Activated T-helper 1 cell treated with anti-CD3 and anti-CD28 coated beads, Interleukin-12 subunit alpha, Interleukin-12 subunit beta, Interleukin-2, Interleukin-4 antibody, amounts not matched to agents 30 ng/mL and 10 ng/mL and 1 ng/mL, durations not matched to agents 14 hours and 24 hours and 36 hours (primary cell): ENCODE results near the gene SEC11A. TPM values are rescaled to one million over a fixed set of nuclear protein-coding genes. Genes with fewer than 3 reads are reported as not detected.
"Not testable (repeated sequence)": the region's sequence is repeated elsewhere in the genome, so short reads cannot be mapped to it uniquely, and the experiment has no call there.

ENCODE experiments used
- DNase-seq: peaks from one replicate; pipeline ENCODE4 v3.0.0; 2021; ENCODE audit warnings: low spot score
- H3K27ac Mint-ChIP-seq: one replicate; pipeline ENCODE4 v1.8.0; 2021; ENCODE audit warnings: mild to moderate bottlenecking, mixed read lengths
- H3K27me3 Mint-ChIP-seq: one replicate; pipeline ENCODE4 v1.8.0; 2022; ENCODE audit warnings: mild to moderate bottlenecking, moderate library complexity, mixed read lengths; ENCODE audit not compliant: insufficient read depth
- H3K36me3 Mint-ChIP-seq: one replicate; pipeline ENCODE4 v1.8.0; 2021; ENCODE audit warnings: low read depth, mixed read lengths
- H3K4me1 Mint-ChIP-seq: one replicate; pipeline ENCODE4 v1.8.0; 2021; ENCODE audit warnings: low read depth, mixed read lengths
- H3K4me3 Mint-ChIP-seq: one replicate; pipeline ENCODE4 v1.8.0; 2021; ENCODE audit warnings: mild to moderate bottlenecking, moderate library complexity, mixed read lengths
- H3K9me3 Mint-ChIP-seq: one replicate; pipeline ENCODE4 v1.8.0; 2021; ENCODE audit warnings: mixed read lengths
- intact Hi-C: fragments of 100-400 bp; cut with micrococcal nuclease; formaldehyde crosslinking; loops from one replicate; pipeline ENCODE4 v1.15.1; 2024
- total RNA-seq: library from RNA; stranded (reverse); gene quantifications from 2 replicates; pipeline ENCODE4 v1.2.3, GENCODE V29; 2022

The SEC11A gene
- total RNA-seq, 1 donor from 2014 or later, result 105 TPM

DNA sequence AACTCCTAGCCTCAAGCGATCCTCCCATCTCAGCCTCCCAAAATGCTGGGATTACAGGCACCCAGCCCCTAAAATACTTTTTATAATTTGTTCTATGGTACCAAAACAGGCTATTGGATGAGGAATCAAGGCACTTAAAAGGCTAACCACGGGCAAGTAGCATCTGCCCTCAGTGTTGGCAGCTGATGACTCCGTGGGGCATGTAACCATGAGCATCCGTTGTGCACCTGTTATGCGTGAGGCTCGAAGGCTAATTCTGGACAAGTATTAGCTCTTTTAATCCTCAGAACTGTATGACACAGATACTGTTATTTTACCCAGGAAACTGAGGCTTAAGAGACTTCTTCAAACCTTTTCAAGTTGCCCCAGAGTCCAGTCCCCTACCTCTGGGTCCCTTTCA lies 72.1 kb downstream of the SEC11A start:
- no peak overlapping the region for H3K4me3 Mint-ChIP-seq
- H3K27me3 Mint-ChIP-seq, result no peaks in the 10 kb centered on the region
- peaks cover 11% of the 10 kb centered on the region for H3K4me1 Mint-ChIP-seq
- intact Hi-C loops, result no loop called here
- peaks cover 46% of the 10 kb centered on the region for H3K36me3 Mint-ChIP-seq
- H3K27ac Mint-ChIP-seq, result no peak overlapping the region
- H3K9me3 Mint-ChIP-seq, result no peaks in the 10 kb centered on the region
- no peak for DNase-seq

DNA sequence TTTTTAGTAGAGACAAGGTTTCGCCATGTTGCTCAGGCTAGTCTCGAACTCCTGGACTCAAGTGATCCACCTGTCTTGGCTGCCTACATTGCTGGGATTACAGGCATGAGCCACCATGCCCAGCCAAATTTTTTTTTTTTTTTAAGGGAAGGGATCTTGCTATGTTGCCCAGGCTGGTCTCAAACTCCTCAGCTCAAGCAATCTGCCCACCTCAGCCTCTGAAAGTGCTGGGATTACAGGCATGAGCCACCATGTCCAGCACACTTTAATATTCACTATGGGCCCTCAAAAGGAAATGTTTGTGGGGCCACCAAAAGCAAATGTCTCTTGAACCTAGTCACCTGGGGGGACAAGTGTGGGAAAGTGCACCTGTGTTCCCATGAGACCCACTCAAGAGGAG lies 73.3 kb downstream of the SEC11A start:
- H3K27me3 Mint-ChIP-seq, H3K9me3 Mint-ChIP-seq, H3K4me3 Mint-ChIP-seq, H3K27ac Mint-ChIP-seq, H3K4me1 Mint-ChIP-seq, intact Hi-C loops, DNase-seq: not testable (repeated sequence)
- H3K36me3 Mint-ChIP-seq, result peaks cover 48% of the 10 kb centered on the region

DNA sequence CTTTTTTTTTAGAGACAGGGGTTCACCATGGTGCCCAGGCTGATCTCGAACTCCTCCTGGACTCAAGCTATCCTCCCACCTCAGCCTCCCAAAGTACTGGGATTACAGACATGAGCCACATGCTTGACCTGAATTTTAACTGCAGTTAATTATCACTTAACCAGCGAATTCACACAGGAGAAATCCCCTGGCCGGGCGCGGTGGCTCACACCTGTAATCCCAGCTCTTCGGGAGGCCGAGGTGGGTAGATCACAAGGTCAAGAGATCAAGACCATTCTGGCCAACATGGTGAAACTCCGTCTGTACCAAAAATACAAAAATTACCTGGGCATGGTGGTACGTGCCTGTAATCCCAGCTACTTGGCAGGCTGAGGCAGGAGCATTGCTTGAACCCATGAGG lies 74.1 kb downstream of the SEC11A start:
- intact Hi-C loops, H3K4me3 Mint-ChIP-seq, DNase-seq, H3K27ac Mint-ChIP-seq, H3K27me3 Mint-ChIP-seq, H3K4me1 Mint-ChIP-seq, H3K9me3 Mint-ChIP-seq: not testable (repeated sequence)
- peaks cover 49% of the 10 kb centered on the region for H3K36me3 Mint-ChIP-seq

DNA sequence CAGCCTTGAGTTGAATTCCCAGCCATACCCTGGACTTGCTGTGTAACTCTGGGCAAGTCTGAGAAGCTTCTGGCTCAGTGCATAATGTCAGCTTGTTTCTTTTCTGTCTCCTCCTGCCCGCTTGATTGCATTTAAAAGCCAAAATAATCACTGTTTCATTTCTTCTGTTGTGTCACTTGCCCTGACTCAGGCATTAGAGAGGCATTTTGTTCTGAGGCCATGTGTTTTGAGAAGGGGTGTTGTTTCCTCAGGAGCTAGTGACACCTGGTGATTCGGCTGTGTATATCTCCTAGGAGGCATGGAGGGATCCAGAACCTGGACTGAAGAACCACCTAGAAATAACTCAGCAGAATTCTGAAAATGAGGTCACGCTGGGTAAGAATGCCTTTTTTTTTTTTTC lies 77.8 kb downstream of the SEC11A start:
- H3K27me3 Mint-ChIP-seq, result no peaks in the 10 kb centered on the region
- intact Hi-C loops, result no loop called here
- no peaks in the 10 kb centered on the region for H3K9me3 Mint-ChIP-seq
- H3K4me3 Mint-ChIP-seq, result peak overlapping the region; percentile 2
- H3K4me1 Mint-ChIP-seq, result peaks cover 32% of the 10 kb centered on the region
- H3K27ac Mint-ChIP-seq, result no peak overlapping the region
- H3K36me3 Mint-ChIP-seq, result peaks cover 45% of the 10 kb centered on the region
- no peak for DNase-seq

DNA sequence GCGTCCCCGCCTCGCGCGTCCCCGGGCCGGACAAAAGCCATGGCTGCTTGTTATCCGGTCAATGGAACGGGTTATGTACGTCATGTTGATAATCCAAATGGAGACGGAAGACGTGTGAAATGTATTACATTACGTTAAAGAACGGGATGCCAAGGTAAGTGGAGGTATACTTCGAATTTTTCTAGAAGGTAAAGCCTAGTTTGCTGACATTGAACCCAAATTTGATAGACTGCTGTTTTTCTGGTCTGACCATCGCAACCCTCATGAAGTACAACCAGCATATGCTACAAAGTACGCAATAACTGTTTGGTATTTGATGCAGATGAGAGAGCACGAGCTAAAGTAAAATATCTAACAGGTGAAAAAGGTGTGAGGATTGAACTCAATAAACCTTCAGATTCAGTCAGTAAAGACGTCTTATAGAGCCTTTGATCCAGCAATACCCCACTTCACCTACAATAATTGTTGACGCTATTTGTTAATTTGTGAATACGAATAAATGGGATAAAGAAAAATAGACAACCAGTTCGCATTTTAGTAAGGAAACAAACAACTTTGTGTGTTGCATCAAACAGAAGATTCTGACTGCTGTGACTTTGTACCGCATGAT lies 81.6 kb downstream of the SEC11A start:
- no peak for DNase-seq
- peak overlapping the region; percentile 90 for H3K4me3 Mint-ChIP-seq
- H3K27me3 Mint-ChIP-seq, result no peaks in the 10 kb centered on the region
- H3K36me3 Mint-ChIP-seq, result peaks cover 32% of the 10 kb centered on the region
- peaks cover 57% of the 10 kb centered on the region for H3K4me1 Mint-ChIP-seq
- intact Hi-C loops, result loop anchor here (5.0 kb wide), 1 partner anchor 33 kb away; no protein-coding TSS in a partner anchor
- no peaks in the 10 kb centered on the region for H3K9me3 Mint-ChIP-seq
- peak overlapping the region; percentile 80 for H3K27ac Mint-ChIP-seq

DNA sequence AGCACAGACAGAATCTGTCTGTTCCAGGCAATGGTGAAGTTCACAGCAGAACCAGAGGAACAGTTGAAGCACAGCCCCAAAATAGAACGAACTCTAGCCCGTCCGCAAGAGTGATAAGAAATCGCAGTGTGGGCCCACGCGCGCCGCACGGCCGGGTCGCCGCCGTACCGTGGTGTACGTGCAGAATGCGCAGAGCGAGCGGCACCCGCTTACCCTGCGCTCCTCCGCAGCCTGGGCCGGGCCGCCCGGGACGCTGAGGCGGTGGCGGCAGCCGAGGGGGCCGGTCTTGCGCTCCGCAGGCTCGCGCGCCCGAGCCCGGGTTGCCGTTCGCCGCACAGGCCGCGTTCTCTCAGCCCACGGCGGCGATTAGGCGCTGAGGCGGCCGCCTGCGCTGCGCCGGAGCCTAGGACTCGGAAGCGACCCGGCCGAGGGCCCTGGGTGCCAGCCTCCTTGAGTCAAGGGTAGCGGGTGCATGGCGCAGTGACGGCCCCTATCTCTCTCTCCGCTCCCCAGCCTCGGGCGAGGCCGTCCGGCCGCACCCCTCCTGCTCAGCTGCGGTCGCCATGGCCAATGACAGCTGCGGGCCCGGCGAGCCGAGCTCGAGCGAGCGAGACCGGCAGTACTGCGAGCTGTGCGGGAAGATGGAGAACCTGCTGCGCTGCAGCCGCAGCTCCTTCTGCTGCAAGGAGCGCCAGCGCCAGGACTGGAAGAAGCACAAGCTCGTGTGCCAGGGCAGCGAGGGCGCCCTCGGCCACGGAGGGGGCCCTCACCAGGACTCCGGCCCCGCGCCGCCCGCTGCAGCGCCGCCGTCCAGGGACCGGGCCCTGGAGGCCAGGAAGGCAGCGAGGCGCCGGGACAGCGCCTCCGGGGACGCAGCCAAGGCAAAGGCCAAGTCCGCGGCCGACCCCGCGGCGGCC lies 82.4 kb downstream of the SEC11A start:
- intact Hi-C loops, result loop anchor here (1.0 to 5.0 kb wide), 3 partner anchors 21 to 347 kb away; partner anchors contain the start of genes PDE8A and WDR73
- Mint-ChIP-seq H3K4me3 (peak overlapping the region; percentile 95), H3K4me1 (peaks cover 57% of the 10 kb centered on the region)

DNA sequence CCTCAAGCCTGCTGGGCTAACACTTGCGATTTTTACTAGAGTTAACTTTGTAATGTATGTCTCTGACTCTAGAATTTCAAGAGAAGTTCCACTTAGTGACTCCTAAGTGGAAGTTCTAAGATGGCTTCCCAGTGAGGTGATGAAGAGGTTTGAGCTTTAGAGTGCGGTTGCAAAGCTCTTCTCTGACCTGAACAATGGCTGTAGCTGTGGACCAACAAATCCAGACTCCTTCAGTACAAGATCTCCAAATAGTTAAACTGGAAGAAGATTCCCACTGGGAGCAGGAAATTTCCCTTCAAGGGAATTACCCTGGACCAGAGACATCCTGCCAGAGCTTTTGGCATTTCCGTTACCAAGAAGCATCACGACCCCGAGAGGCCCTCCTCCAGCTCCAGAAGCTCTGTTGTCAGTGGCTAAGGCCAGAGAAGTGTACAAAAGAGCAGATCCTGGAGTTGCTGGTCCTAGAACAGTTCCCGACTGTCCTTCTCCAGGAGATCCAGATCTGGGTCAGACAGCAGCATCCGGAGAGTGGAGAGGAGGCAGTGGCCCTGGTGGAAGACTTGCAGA lies 84.2 kb downstream of the SEC11A start:
- Mint-ChIP-seq H3K36me3 (peaks cover 16% of the 10 kb centered on the region), H3K27ac (peak overlapping the region; percentile 97), H3K4me1 (peaks cover 48% of the 10 kb centered on the region), H3K27me3 (no peaks in the 10 kb centered on the region), H3K4me3 (peak overlapping the region; percentile 95), H3K9me3 (no peaks in the 10 kb centered on the region)
- DNase-seq, result no peak
- intact Hi-C loops, result loop anchor here (1.0 to 5.0 kb wide), 7 partner anchors 31 to 349 kb away; partner anchors contain the start of genes PDE8A and SEC11A

More for the DNA sequence above, 82.4 kb downstream of the SEC11A start:
- peak; percentile 60 for DNase-seq
- Mint-ChIP-seq H3K27ac (peak overlapping the region; percentile 98), H3K9me3 (no peaks in the 10 kb centered on the region), H3K27me3 (no peaks in the 10 kb centered on the region), H3K36me3 (peaks cover 28% of the 10 kb centered on the region)

DNA sequence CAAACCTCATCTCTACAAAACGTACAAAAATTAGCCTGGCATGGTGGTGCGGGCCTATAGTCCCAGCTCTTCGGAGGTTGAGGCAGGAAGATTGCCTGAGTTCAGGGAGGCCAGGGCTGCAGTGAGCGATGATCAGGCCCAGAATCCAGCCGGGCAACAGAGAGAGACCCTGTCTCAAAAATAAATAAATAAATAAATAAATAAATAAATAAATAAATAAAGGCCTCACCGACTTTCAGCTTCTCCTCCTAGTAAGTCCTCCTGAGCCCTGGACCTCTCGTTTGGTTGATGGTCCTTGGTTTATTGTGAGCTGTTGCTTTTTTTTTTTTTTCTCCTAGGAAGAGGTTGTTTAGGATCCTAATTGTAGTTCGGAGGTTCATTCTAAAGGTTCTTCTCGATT lies 86.9 kb downstream of the SEC11A start:
- Mint-ChIP-seq H3K27ac (no peak overlapping the region), H3K27me3 (no peaks in the 10 kb centered on the region), H3K4me3 (no peak overlapping the region), H3K36me3 (peaks cover 4% of the 10 kb centered on the region), H3K9me3 (peaks cover 7% of the 10 kb centered on the region), H3K4me1 (peaks cover 26% of the 10 kb centered on the region)
- DNase-seq, result no peak
- intact Hi-C loops, result no loop called here

DNA sequence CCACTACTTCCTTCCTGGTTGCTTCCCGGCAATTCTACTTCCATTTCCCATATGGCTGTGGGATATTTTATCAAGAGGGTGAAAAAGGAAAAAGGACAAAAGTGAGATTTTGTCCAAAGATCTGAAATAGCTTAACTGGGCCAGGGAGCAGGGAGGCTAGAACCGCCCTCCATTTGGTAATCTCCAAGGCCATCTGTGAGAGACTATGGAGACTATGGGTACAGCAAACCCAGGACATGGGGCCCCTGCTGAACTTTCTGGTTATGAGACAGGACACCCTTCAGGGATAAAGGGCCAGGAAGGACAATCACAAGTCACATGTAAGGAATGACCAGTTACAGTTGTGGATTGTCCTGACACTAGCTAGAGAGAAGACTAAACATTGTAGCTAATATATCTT lies 90.8 kb downstream of the SEC11A start:
- peaks cover 23% of the 10 kb centered on the region for H3K36me3 Mint-ChIP-seq
- H3K4me3 Mint-ChIP-seq, result no peak overlapping the region
- DNase-seq, result no peak
- no peaks in the 10 kb centered on the region for H3K27me3 Mint-ChIP-seq
- H3K4me1 Mint-ChIP-seq, result peaks cover 2% of the 10 kb centered on the region
- intact Hi-C loops, result no loop called here
- H3K27ac Mint-ChIP-seq, result no peak overlapping the region
- H3K9me3 Mint-ChIP-seq, result peaks cover 36% of the 10 kb centered on the region

DNA sequence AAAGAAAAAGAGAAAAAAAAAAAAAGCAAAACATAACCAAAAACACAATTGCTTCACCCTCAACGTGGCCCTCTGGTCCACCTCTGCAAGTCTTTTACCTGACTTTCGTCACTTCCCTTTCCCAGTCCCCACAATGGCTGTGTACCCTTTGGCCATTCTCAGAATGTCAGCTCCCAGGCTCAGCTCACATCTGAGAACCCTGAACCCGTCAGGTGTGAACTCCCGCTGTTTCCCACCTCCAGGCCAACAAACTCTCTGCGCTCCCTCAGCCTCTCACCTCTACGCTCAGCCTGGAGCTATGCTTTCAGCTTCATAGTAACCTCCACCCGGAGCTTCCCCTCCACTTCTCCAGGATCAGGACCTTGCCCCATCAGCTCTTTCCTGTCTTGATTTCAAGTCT lies 91.6 kb downstream of the SEC11A start:
- H3K4me1 Mint-ChIP-seq, result no peaks in the 10 kb centered on the region
- intact Hi-C loops, result no loop called here
- peaks cover 25% of the 10 kb centered on the region for H3K36me3 Mint-ChIP-seq
- H3K9me3 Mint-ChIP-seq, result peaks cover 41% of the 10 kb centered on the region
- DNase-seq, result no peak
- no peak overlapping the region for H3K4me3 Mint-ChIP-seq
- no peaks in the 10 kb centered on the region for H3K27me3 Mint-ChIP-seq
- H3K27ac Mint-ChIP-seq, result no peak overlapping the region

DNA sequence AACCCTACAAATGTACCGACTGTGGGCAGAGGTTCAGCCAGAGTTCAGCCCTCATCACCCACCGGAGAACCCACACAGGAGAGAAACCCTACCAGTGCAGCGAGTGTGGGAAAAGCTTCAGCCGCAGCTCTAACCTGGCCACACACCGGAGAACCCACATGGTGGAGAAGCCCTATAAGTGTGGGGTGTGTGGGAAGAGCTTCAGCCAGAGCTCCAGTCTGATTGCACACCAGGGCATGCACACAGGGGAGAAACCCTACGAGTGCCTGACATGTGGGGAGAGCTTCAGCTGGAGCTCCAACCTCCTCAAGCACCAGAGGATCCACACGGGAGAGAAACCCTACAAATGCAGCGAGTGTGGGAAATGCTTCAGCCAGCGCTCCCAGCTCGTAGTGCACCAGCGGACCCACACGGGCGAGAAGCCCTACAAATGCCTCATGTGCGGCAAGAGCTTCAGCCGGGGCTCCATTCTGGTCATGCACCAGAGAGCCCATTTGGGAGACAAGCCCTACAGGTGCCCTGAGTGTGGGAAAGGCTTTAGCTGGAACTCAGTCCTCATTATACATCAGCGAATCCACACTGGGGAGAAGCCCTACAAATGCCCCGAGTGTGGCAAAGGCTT lies 94.5 kb downstream of the SEC11A start:
- DNase-seq, result no peak
- Mint-ChIP-seq H3K4me1 (no peaks in the 10 kb centered on the region), H3K27me3 (no peaks in the 10 kb centered on the region), H3K4me3 (no peak overlapping the region), H3K27ac (no peak overlapping the region), H3K36me3 (peaks cover 25% of the 10 kb centered on the region), H3K9me3 (peaks cover 46% of the 10 kb centered on the region)
- intact Hi-C loops, result no loop called here

DNA sequence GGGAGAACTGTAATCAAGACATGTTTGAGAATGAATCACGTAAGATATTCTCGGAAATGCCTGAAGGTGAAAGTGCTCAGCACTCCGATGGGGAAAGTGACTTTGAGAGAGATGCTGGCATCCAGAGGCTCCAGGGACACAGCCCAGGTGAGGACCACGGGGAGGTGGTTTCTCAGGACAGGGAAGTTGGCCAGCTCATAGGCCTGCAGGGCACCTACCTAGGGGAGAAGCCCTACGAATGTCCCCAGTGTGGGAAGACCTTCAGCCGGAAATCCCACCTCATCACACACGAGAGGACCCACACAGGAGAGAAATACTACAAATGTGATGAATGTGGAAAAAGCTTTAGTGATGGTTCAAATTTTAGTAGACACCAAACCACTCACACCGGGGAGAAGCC lies 95.3 kb downstream of the SEC11A start:
- intact Hi-C loops, result no loop called here
- DNase-seq, result no peak
- Mint-ChIP-seq H3K4me3 (no peak overlapping the region), H3K27ac (no peak overlapping the region), H3K9me3 (peaks cover 46% of the 10 kb centered on the region), H3K4me1 (no peaks in the 10 kb centered on the region), H3K36me3 (peaks cover 25% of the 10 kb centered on the region), H3K27me3 (no peaks in the 10 kb centered on the region)
